ENCODE data around the gene HLA-C. TPM values are rescaled to one million over a fixed set of nuclear protein-coding genes. Genes with fewer than 3 reads are reported as not detected.
"Not testable (repeated sequence)": the region's sequence is repeated elsewhere in the genome, so short reads cannot be mapped to it uniquely, and the experiment has no call there.

Gene HLA-C
- total RNA-seq (2014; rRNA removed; shearing (Covaris generic)): 110 and 133 TPM in 2 replicates

GRCh38 chr6:31271641-31272357, at the start of gene HLA-C:
Gene HLA-C (minus strand): TSS chr6:31272092. CDS start chr6:31272071, 21 bp downstream.
- peak; percentile 92 for DNase-seq (ENCODE audit: low spot score)

GRCh38 chr6:31321005-31321707, 49.3 kb upstream of the HLA-C start:
- DNase-seq (ENCODE audit: low spot score): no peak

- no peak for DNase-seq (ENCODE audit: low spot score)
Observed at GRCh38 chr6:31317036-31317435, 45.1 kb upstream of the HLA-C start.

GRCh38 chr6:31309641-31310040, 37.7 kb upstream of the HLA-C start:
- DNase-seq (ENCODE audit: low spot score): no peak

- DNase-seq (ENCODE audit: low spot score): no peak
Observed at GRCh38 chr6:31308845-31309175, 36.9 kb upstream of the HLA-C start.

- no peak for DNase-seq (ENCODE audit: low spot score)
Observed at GRCh38 chr6:31308050-31308844, 36.4 kb upstream of the HLA-C start.

- DNase-seq (ENCODE audit: low spot score): no peak
Observed at GRCh38 chr6:31307669-31308049, 35.8 kb upstream of the HLA-C start.

GRCh38 chr6:31305703-31306219, 33.9 kb upstream of the HLA-C start:
- DNase-seq (ENCODE audit: low spot score): no peak

GRCh38 chr6:31304683-31305082, 32.8 kb upstream of the HLA-C start:
- DNase-seq (ENCODE audit: low spot score): no peak

GRCh38 chr6:31300797-31301196, 28.9 kb upstream of the HLA-C start:
- DNase-seq (ENCODE audit: low spot score): no peak

- DNase-seq (ENCODE audit: low spot score): no peak
Observed at GRCh38 chr6:31299947-31300346, 28.1 kb upstream of the HLA-C start.

- no peak for DNase-seq (ENCODE audit: low spot score)
Observed at GRCh38 chr6:31299511-31299910, 27.6 kb upstream of the HLA-C start.

- DNase-seq (ENCODE audit: low spot score): no peak
Observed at GRCh38 chr6:31294056-31294455, 22.2 kb upstream of the HLA-C start.

GRCh38 chr6:31293343-31293742, 21.5 kb upstream of the HLA-C start:
- peak; percentile 30 for DNase-seq (ENCODE audit: low spot score)

GRCh38 chr6:31289788-31290187, 17.9 kb upstream of the HLA-C start:
- no peak for DNase-seq (ENCODE audit: low spot score)

- no peak for DNase-seq (ENCODE audit: low spot score)
Observed at GRCh38 chr6:31287619-31288018, 15.7 kb upstream of the HLA-C start.

- DNase-seq (ENCODE audit: low spot score): no peak
Observed at GRCh38 chr6:31285982-31286381, 14.1 kb upstream of the HLA-C start.

- DNase-seq (ENCODE audit: low spot score): no peak
Observed at GRCh38 chr6:31285486-31285885, 13.6 kb upstream of the HLA-C start.

- DNase-seq (ENCODE audit: low spot score): not testable (repeated sequence)
Observed at GRCh38 chr6:31279647-31280046, 7.8 kb upstream of the HLA-C start.

GRCh38 chr6:31272836-31273626, 1.1 kb upstream of the HLA-C start:
- no peak for DNase-seq (ENCODE audit: low spot score)

- peak; percentile 4 for DNase-seq (ENCODE audit: low spot score)
Observed at GRCh38 chr6:31272436-31272835, 544 bp upstream of the HLA-C start.

Measured in HT-29 (cell line).